A549 (cell line): ENCODE results near the gene UPK3A.

Source experiments
- CTCF ChIP-seq: fragments of >200 bp; sonication (Bioruptor Twin); formaldehyde crosslinking; IDR thresholded peaks from 3 replicates; pipeline ENCODE4 v1.5.1; 2016
- ELK1 ChIP-seq: fragments of 150-350 bp; IDR thresholded peaks from 2 replicates; pipeline ENCODE4 v1.6.1; 2014; ENCODE audit warnings: low read depth, mild to moderate bottlenecking, low read length
- EP300 ChIP-seq, 2 experiments: fragments of >200 bp; sonication (Bioruptor Twin); formaldehyde crosslinking; IDR thresholded peaks; 2 replicates in 1 of 2; 3 replicates in 1 of 2; pipeline ENCODE4 v1.6.1; 2016 to 2017
- KDM1A ChIP-seq: fragments of 200-600 bp; sonication (generic); IDR thresholded peaks from 2 replicates; pipeline ENCODE4 v1.6.1; 2016; ENCODE audit warnings: low read depth, mild to moderate bottlenecking
- MAFK ChIP-seq: fragments of 450-650 bp; IDR thresholded peaks from 2 replicates; pipeline ENCODE4 v1.6.1; 2014; ENCODE audit not compliant: partially characterized antibody
- PBX3 ChIP-seq: IDR thresholded peaks from 2 replicates; pipeline ENCODE4 v1.6.1; 2012
- PHF8 ChIP-seq: fragments of 200-600 bp; sonication (generic); IDR thresholded peaks from 2 replicates; pipeline ENCODE4 v1.6.1; 2016; ENCODE audit warnings: low read depth, mild to moderate bottlenecking, antibody characterized with exemption, moderate library complexity, borderline replicate concordance
- POLR2A ChIP-seq: IDR thresholded peaks from 2 replicates; pipeline ENCODE4 v1.6.1; 2012; ENCODE audit warnings: mild to moderate bottlenecking, low read length
- RAD21 ChIP-seq, 2 experiments: fragments of >200 bp in 1 of 2; sonication (Bioruptor Twin) in 1 of 2; formaldehyde crosslinking in 1 of 2; IDR thresholded peaks in 1 of 2; conservative IDR thresholded peaks in 1 of 2; 2 replicates in 1 of 2; 3 replicates in 1 of 2; pipeline ENCODE4 v1.6.1; 2012 to 2018; ENCODE audit warnings: inconsistent platforms in 1 of 2
- RFX5 ChIP-seq: fragments of 450-650 bp; IDR thresholded peaks from 2 replicates; pipeline ENCODE4 v1.7.1; 2014; ENCODE audit warnings: antibody characterized with exemption, mild to moderate bottlenecking, moderate library complexity
- SMC3 ChIP-seq: fragments of >200 bp; sonication (Bioruptor Twin); formaldehyde crosslinking; IDR thresholded peaks from 3 replicates; pipeline ENCODE4 v1.6.1; 2018; ENCODE audit warnings: inconsistent platforms
- USF2 ChIP-seq: fragments of 450-650 bp; IDR thresholded peaks from 2 replicates; pipeline ENCODE4 v1.6.1; 2014; ENCODE audit warnings: antibody characterized with exemption
- ZC3H11A ChIP-seq: fragments of 450-650 bp; IDR thresholded peaks from 2 replicates; pipeline ENCODE4 v1.6.1; 2014; ENCODE audit warnings: antibody characterized with exemption, mild to moderate bottlenecking
- ZFP36 ChIP-seq: fragments of 450-650 bp; IDR thresholded peaks from 2 replicates; pipeline ENCODE4 v1.6.1; 2014; ENCODE audit warnings: borderline replicate concordance; ENCODE audit not compliant: partially characterized antibody

GRCh38 chr22:45276507-45277105 is 8.1 kb upstream of the UPK3A start:
- TF ChIP-seq RFX5 (no peak), CTCF (no peak), MAFK (no peak), RAD21 (conservative IDR thresholded peaks at IDR 0.05 in 1 of 2, IDR thresholded peaks at IDR 0.05 in 1 of 2) (no peak), SMC3 (no peak), ZFP36 (no peak), POLR2A (no peak), USF2 (no peak), ELK1 (no peak), EP300 (IDR thresholded peaks at IDR 0.05) (no peak), KDM1A (no peak), PHF8 (no peak), ZC3H11A (no peak), PBX3 (no peak)
